ENCODE data around the gene LBX2. TPM values are rescaled to one million over a fixed set of nuclear protein-coding genes. Genes with fewer than 3 reads are reported as not detected.

LBX2 gene
- total and polyA plus RNA-seq, 9 of the 15 experiments (the other 6 are each of a cell fraction or from before 2014, with no cell fraction given): 0.39 to 6.2 (median 1.8) TPM; not detected in 1

- TF ChIP-seq PKNOX1 (IDR thresholded peaks at IDR 0.05) (no peak), ZNF592 (IDR thresholded peaks at IDR 0.05) (no peak), NBN (IDR thresholded peaks at IDR 0.05; ENCODE audit: low read depth) (0 out of 2 replicates have a peak, but pooled peaks have one; percentile 22), EGR1 (conservative IDR thresholded peaks at IDR 0.05) (peak; percentile 54), ZNF707 (CRISPR knock-in tag; conservative IDR thresholded peaks at IDR 0.05) (no peak), SMARCA4 (IDR thresholded peaks at IDR 0.05) (no peak), SREBF1 (IDR thresholded peaks at IDR 0.05; ENCODE audit: borderline replicate concordance, low read depth, low read length) (no peak), CREB3 (tag; conservative IDR thresholded peaks at IDR 0.05; ENCODE audit: low read depth) (no peak), SP2 (IDR thresholded peaks at IDR 0.05; ENCODE audit: extremely low read depth, low read depth, low read length, poor library complexity, severe bottlenecking) (peak; percentile 59), JUNB (CRISPR knock-in tag; conservative IDR thresholded peaks at IDR 0.05) (no peak), NELFE (IDR thresholded peaks at IDR 0.05; ENCODE audit: insufficient read depth, insufficient read length) (no peak), GATAD2B (IDR thresholded peaks at IDR 0.05; ENCODE audit: borderline replicate concordance) (0 out of 2 replicates have a peak, but pooled peaks have one; percentile 32), ETS1 (conservative IDR thresholded peaks at IDR 0.05; ENCODE audit: control insufficient read depth, low read depth, low read length) (peak; percentile 57; the same call in 1 of the 2 replicates), ZNF644 (tag; IDR thresholded peaks at IDR 0.05; ENCODE audit: low read depth) (no peak), THAP12 (CRISPR knock-in tag; IDR thresholded peaks at IDR 0.05) (peak; percentile 40; the same call in 1 of the 2 replicates)
These were observed 7.9 kb upstream of the LBX2 start, which contains the start of gene PCGF1 (continued) for GRCh38 chr2:74507145-74507925.

All from K562 (cell line).